Vagina (tissue), 2 donors: ENCODE measurements around the gene STK32B. TPM values are rescaled to one million over a fixed set of nuclear protein-coding genes. Genes with fewer than 3 reads are reported as not detected.

Experiments used
- DNase-seq, 2 donors: peaks; one replicate each; pipeline ENCODE4 v3.0.0-alpha.2; 2017; ENCODE audit errors: extremely low spot score in 2 of 2
- H3K27ac ChIP-seq: fragments of 200-600 bp; sonication (generic); one replicate; pipeline ENCODE4 v1.5.1; 2019
- H3K27me3 ChIP-seq: fragments of 200-600 bp; sonication (generic); one replicate; pipeline ENCODE4 v1.5.1; 2019
- H3K36me3 ChIP-seq, 2 donors: fragments of 200-600 bp; sonication (generic); one replicate each; pipeline ENCODE4 v1.5.1; 2017 to 2019
- H3K4me1 ChIP-seq: fragments of 200-600 bp; sonication (generic); one replicate; pipeline ENCODE4 v1.5.1; 2019
- H3K4me3 ChIP-seq, 2 donors: fragments of 200-600 bp; sonication (generic); 1 replicate in 1 of 2; 2 replicates in 1 of 2; pipeline ENCODE4 v1.5.1; 2016 to 2019
- H3K9me3 ChIP-seq: fragments of 200-600 bp; sonication (generic); one replicate; pipeline ENCODE4 v1.5.1; 2019
- CTCF ChIP-seq, 3 experiments: fragments of 450-650 bp in 2 of 3; fragments of 200-600 bp in 1 of 3; sonication (generic) in 1 of 3; IDR thresholded peaks; one replicate each; pipeline ENCODE4 v1.5.1; 2017 to 2019; ENCODE audit warnings: antibody characterized with exemption in 3 of 3, mild to moderate bottlenecking in 2 of 3, moderate library complexity in 2 of 3
- POLR2A ChIP-seq, 2 donors: fragments of 450-650 bp; IDR thresholded peaks; one replicate each; pipeline ENCODE4 v1.6.1; 2017; ENCODE audit warnings: antibody characterized with exemption in 2 of 2, mild to moderate bottlenecking in 2 of 2, moderate library complexity in 2 of 2
- POLR2AphosphoS5 ChIP-seq, 2 donors: sonication (generic); formaldehyde crosslinking; IDR thresholded peaks; one replicate each; pipeline ENCODE4 v1.9.0; 2017; ENCODE audit warnings: antibody characterized with exemption in 2 of 2, mild to moderate bottlenecking in 2 of 2, low read depth in 1 of 2; ENCODE audit not compliant: insufficient read depth in 1 of 2
- intact Hi-C: fragments of 100-400 bp; cut with DNase I; formaldehyde crosslinking; loops from one replicate; pipeline ENCODE4 v1.15.1; 2023
- total RNA-seq: library from RNA; depleted of rRNA; stranded (reverse); fragments of >200 nt; gene quantifications from one replicate; pipeline ENCODE4 v1.2.3, GENCODE V29; 2016

STK32B gene
- total RNA-seq, 1 donor from 2014 or later: 6.4 TPM

GRCh38 chr4:5330339-5330989 is 279.2 kb downstream of the STK32B start:
- TF ChIP-seq POLR2A (IDR thresholded peaks at IDR 0.05) (no peak), CTCF (IDR thresholded peaks at IDR 0.05) (no peak), POLR2AphosphoS5 (IDR thresholded peaks at IDR 0.05; ENCODE audit: insufficient read depth in 1 of 2, low read depth in 1 of 2) (no peak)
- Histone ChIP-seq H3K36me3 (no peaks in the 10 kb centered on the region), H3K4me1 (no peaks in the 10 kb centered on the region), H3K27me3 (no peaks in the 10 kb centered on the region), H3K4me3 (no peak overlapping the region), H3K27ac (no peak overlapping the region), H3K9me3 (peaks cover 4% of the 10 kb centered on the region)
- DNase-seq: no peak
- intact Hi-C loops: no loop called here

DNA sequence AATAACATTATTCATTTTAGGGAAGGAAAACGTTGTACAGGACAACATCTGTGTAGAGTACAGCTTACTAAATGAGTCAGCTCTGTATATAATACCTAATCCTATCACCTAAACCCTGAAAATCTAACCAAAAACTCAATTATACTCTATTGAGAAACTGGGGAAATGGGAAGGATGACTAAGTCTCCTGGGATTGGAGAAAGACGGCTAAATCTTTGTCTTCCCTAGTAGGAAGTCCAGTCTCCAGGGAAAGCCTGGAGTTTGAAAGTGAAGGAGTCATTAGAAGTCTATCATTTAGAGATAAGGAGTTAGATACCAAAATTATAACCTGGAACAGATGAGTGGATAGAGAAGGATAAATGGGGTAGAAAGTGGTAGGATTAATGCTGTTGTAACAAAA is 286.5 kb downstream of the STK32B start:
- TF ChIP-seq CTCF (IDR thresholded peaks at IDR 0.05) (no peak), POLR2A (IDR thresholded peaks at IDR 0.05) (no peak), POLR2AphosphoS5 (IDR thresholded peaks at IDR 0.05; ENCODE audit: insufficient read depth in 1 of 2, low read depth in 1 of 2) (no peak)
- no peaks in the 10 kb centered on the region for H3K36me3 ChIP-seq
- H3K27ac ChIP-seq: no peak overlapping the region
- DNase-seq: no peak
- no peak overlapping the region for H3K4me3 ChIP-seq
- no peaks in the 10 kb centered on the region for H3K4me1 ChIP-seq
- no peaks in the 10 kb centered on the region for H3K9me3 ChIP-seq
- no peaks in the 10 kb centered on the region for H3K27me3 ChIP-seq
- intact Hi-C loops: no loop called here

GRCh38 chr4:5338531-5338930 is 287.3 kb downstream of the STK32B start:
- Histone ChIP-seq H3K9me3 (no peaks in the 10 kb centered on the region), H3K27me3 (no peaks in the 10 kb centered on the region), H3K36me3 (no peaks in the 10 kb centered on the region), H3K27ac (no peak overlapping the region), H3K4me3 (no peak overlapping the region), H3K4me1 (no peaks in the 10 kb centered on the region)
- intact Hi-C loops: no loop called here
- DNase-seq: no peak
- no peak for TF ChIP-seq POLR2A (IDR thresholded peaks at IDR 0.05)
- no peak for TF ChIP-seq POLR2AphosphoS5 (IDR thresholded peaks at IDR 0.05; ENCODE audit: insufficient read depth in 1 of 2, low read depth in 1 of 2)
- TF ChIP-seq CTCF (IDR thresholded peaks at IDR 0.05): no peak

- Histone ChIP-seq H3K9me3 (no peaks in the 10 kb centered on the region), H3K36me3 (no peaks in the 10 kb centered on the region), H3K4me3 (no peak overlapping the region), H3K4me1 (no peaks in the 10 kb centered on the region), H3K27ac (no peak overlapping the region), H3K27me3 (no peaks in the 10 kb centered on the region)
- intact Hi-C loops: no loop called here
- no peak for TF ChIP-seq POLR2AphosphoS5 (IDR thresholded peaks at IDR 0.05; ENCODE audit: insufficient read depth in 1 of 2, low read depth in 1 of 2)
- no peak for TF ChIP-seq POLR2A (IDR thresholded peaks at IDR 0.05)
- no peak for TF ChIP-seq CTCF (IDR thresholded peaks at IDR 0.05)
- DNase-seq: no peak
Observed at GRCh38 chr4:5340991-5341451, 289.7 kb downstream of the STK32B start.

DNA sequence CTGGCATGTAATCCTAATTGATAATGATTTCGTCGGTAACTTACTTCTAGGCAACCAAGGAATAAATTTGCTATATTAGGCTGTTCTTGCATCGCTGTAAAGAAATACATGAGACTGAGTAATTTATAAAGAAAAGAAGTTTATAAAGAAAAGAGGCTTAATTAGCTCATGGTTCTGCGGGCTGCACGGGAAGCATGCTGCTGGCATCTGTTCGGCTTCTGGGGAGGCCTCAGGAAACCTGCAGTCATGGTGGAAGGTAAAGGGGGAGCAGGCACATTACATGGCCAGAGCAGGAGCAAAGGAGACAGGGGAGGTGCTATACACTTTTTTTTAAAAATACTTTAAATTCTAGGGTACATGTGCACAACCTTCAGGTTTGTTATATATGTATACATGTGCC is 290.2 kb downstream of the STK32B start:
- H3K9me3 ChIP-seq: no peaks in the 10 kb centered on the region
- DNase-seq: no peak
- no peaks in the 10 kb centered on the region for H3K4me1 ChIP-seq

More for the DNA sequence above, 290.2 kb downstream of the STK32B start:
- intact Hi-C loops: no loop called here
- no peak overlapping the region for H3K4me3 ChIP-seq
- no peaks in the 10 kb centered on the region for H3K36me3 ChIP-seq
- H3K27ac ChIP-seq: no peak overlapping the region
- H3K27me3 ChIP-seq: no peaks in the 10 kb centered on the region
- TF ChIP-seq CTCF (IDR thresholded peaks at IDR 0.05): no peak
- no peak for TF ChIP-seq POLR2A (IDR thresholded peaks at IDR 0.05)
- no peak for TF ChIP-seq POLR2AphosphoS5 (IDR thresholded peaks at IDR 0.05; ENCODE audit: insufficient read depth in 1 of 2, low read depth in 1 of 2)
